Psoas muscle (tissue), 8 donors: Measurements from ENCODE around the gene ITPR2. TPM values are rescaled to one million over a fixed set of nuclear protein-coding genes. Genes with fewer than 3 reads are reported as not detected.
"Not testable (repeated sequence)": the region's sequence is repeated elsewhere in the genome, so short reads cannot be mapped to it uniquely, and the experiment has no call there.

Experiments used
- ATAC-seq, 4 donors: fragments of 200-7000 bp; cut with Tn5 transposase; one replicate each; pipeline ENCODE4 v1.9.1; 2020; ENCODE audit warnings: moderate library complexity in 3 of 4, mild to moderate bottlenecking in 2 of 4
- DNase-seq, 2 donors: peaks; one replicate each; pipeline ENCODE4 v3.0.0-alpha.2; 2020
- H3K27ac ChIP-seq: fragments of 200-600 bp; one replicate; pipeline ENCODE4 v1.8.0; 2022
- H3K27me3 ChIP-seq, 3 donors: fragments of 200-600 bp in 1 of 3; one replicate each; pipeline versions ENCODE4 v1.6.1 to v1.8.0; 2013 to 2022; ENCODE audit warnings: low read length in 2 of 3, mild to moderate bottlenecking in 2 of 3, moderate library complexity in 1 of 3; ENCODE audit not compliant: insufficient read depth in 3 of 3
- H3K36me3 ChIP-seq, 2 donors: fragments of 200-600 bp in 1 of 2; one replicate each; pipeline versions ENCODE4 v1.6.1 to v1.8.0; 2013 to 2022; ENCODE audit warnings: low read depth in 1 of 2, mild to moderate bottlenecking in 1 of 2, moderate library complexity in 1 of 2; ENCODE audit not compliant: insufficient read depth in 1 of 2
- H3K4me1 ChIP-seq: fragments of 200-600 bp; one replicate; pipeline ENCODE4 v1.8.0; 2022
- H3K4me3 ChIP-seq: fragments of 200-600 bp; one replicate; pipeline ENCODE4 v1.8.0; 2022; ENCODE audit warnings: mild to moderate bottlenecking
- H3K9me3 ChIP-seq: fragments of 200-600 bp; one replicate; pipeline ENCODE4 v1.8.0; 2022
- WGBS, 3 donors: extraction: QIAGEN DNeasy Blood & Tissue Kit; methylation state at CpG; one replicate each; pipeline versions ENCODE4 v1.1.6 to v1.1.7; 2013; 5-methylcytosine and 5-hydroxymethylcytosine counted together
- intact Hi-C, 2 donors: fragments of 100-400 bp; cut with DNase I; formaldehyde crosslinking; loops; one replicate each; pipeline versions ENCODE4 v1.11.0 to v1.14.2; 2022
- polyA plus RNA-seq, 3 donors: library from polyadenylated mRNA; stranded (reverse); fragments of 200-250 nt; gene quantifications; one replicate each; pipeline ENCODE4 v1.2.3, GENCODE V29; 2013
- total RNA-seq, 4 donors: library from RNA; stranded (reverse); fragmentation: NEBNext Ultra II Directional in 2 of 4; extraction: Animal tissue kit (Norgen Biotek cat#: 25700) in 2 of 4; gene quantifications; one replicate each; pipeline versions ENCODE4 v1.2.1 to v1.2.4, GENCODE V29; 2021 to 2023
- TF ChIP-seq, protein P1 (sequence below): fragments of 200-600 bp; IDR thresholded peaks from one replicate; pipeline ENCODE4 v1.8.0; 2022; ENCODE audit warnings: antibody characterized with exemption
- donor health status: healthy with polysubstance abuse.
- donor health status: DM: no; HTN: no; CAD: no; lungs with moderate emphysema.
- donor health status: Bipolar disorder and iron deficiency.
- donor health status: healthy.
- donor health status: DM: yes; HTN: yes; CAD: no.
- donor health status: DM: no; HTN: no; CAD: no.
- donor health status: DM: no; HTN: no; CAD: no.
- donor health status: DM: yes; HTN: yes; CAD: no.

ITPR2 gene
- total and polyA plus RNA-seq, 7 donors: 0.86 to 10.3 (median 6.1) TPM

DNA sequence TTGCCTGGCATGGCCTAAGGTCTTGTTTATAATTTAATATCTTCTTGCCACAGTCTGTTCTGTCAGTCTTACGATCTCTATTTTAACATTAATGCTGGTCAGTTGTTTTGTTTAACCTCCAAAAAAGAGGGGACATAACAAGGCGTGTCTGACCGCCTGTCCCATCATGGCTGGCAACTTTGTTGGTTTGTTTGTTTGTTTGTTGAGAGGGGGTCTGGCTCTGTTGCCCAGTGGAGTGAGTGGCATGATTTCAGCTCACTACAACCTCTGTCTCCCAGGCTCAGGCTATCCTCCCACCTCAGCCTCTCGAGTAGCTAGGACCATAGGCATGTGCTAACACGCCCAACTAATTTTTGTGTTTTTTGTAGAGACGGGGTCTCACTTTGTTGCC is 36.1 kb upstream of the ITPR2 start:
- WGBS, 3 donors: 91 to 97% (median 97%) methylated on average over 6 of the region's 6 CpGs
- peaks cover 8% of the 10 kb centered on the region for H3K4me1 ChIP-seq
- H3K9me3 ChIP-seq: no peaks in the 10 kb centered on the region
- no peak for ATAC-seq
- no peaks in the 10 kb centered on the region for H3K36me3 ChIP-seq
- intact Hi-C loops: no loop called here
- H3K27me3 ChIP-seq: no peaks in the 10 kb centered on the region
- TF ChIP-seq, protein P1, sequence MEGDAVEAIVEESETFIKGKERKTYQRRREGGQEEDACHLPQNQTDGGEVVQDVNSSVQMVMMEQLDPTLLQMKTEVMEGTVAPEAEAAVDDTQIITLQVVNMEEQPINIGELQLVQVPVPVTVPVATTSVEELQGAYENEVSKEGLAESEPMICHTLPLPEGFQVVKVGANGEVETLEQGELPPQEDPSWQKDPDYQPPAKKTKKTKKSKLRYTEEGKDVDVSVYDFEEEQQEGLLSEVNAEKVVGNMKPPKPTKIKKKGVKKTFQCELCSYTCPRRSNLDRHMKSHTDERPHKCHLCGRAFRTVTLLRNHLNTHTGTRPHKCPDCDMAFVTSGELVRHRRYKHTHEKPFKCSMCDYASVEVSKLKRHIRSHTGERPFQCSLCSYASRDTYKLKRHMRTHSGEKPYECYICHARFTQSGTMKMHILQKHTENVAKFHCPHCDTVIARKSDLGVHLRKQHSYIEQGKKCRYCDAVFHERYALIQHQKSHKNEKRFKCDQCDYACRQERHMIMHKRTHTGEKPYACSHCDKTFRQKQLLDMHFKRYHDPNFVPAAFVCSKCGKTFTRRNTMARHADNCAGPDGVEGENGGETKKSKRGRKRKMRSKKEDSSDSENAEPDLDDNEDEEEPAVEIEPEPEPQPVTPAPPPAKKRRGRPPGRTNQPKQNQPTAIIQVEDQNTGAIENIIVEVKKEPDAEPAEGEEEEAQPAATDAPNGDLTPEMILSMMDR: no peak
- no peak for DNase-seq
- H3K27ac ChIP-seq: no peak overlapping the region
- no peak overlapping the region for H3K4me3 ChIP-seq

DNA sequence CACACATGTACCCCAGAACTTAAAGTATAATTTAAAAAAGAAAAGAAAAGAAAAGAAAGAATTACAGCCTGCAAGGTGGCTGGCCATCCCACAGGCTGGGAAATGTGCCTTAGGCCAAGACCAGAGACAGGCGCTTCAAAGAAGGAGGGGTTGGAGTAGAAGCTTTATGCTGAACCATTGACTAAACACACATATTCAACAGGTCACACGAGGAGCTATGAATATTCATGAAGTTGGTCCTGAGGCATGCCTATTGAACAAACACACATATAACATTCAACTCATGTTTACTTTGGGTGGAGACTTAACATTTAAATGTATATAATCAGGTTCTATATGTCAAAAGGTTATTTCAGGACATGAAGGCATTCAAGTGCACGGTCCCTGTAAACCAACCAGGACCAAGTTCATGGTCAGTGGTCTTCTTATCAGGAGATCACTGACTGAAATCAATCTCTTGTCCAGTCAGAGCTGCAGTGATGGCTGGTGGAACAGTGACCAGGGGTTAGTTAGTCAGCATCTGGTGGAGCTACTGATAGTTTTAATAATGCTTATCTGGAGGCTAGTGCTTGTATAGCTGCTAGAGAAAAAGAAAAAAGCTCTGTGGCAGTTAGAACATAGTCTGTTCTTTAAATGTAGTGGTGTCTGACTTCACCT is 35.6 kb upstream of the ITPR2 start:
- Histone ChIP-seq H3K27me3 (no peaks in the 10 kb centered on the region), H3K4me1 (peaks cover 8% of the 10 kb centered on the region), H3K36me3 (no peaks in the 10 kb centered on the region), H3K27ac (no peak overlapping the region), H3K4me3 (no peak overlapping the region), H3K9me3 (no peaks in the 10 kb centered on the region)
- ATAC-seq (no peak), DNase-seq (no peak)
- TF ChIP-seq, protein P1: no peak
- 86 to 94% (median 93%) methylated on average over 3 of the region's 3 CpGs for WGBS, 3 donors
- intact Hi-C loops: no loop called here

DNA sequence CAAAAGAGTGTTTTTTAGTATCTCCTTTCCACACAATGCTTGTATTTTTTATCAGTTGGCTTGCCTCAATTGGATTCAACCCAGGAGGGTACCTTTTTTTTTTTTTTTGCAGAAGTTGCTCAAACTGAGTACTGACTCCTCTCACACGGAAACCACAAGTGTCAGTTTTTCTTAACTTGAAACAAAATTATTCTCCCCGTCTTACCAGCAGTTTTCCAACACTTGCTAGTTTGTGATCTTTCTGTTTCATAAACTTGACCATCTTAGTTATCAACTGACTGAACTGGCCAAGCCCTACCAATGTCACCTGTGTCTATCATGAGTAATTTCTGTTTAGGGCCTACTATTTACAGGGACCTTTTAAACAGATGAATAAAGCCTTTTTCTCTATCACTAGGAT is 34.1 kb upstream of the ITPR2 start:
- H3K4me1 ChIP-seq: peaks cover 8% of the 10 kb centered on the region
- no peak overlapping the region for H3K4me3 ChIP-seq
- ATAC-seq (no peak), DNase-seq (no peak)
- no peaks in the 10 kb centered on the region for H3K36me3 ChIP-seq
- H3K9me3 ChIP-seq: no peaks in the 10 kb centered on the region
- TF ChIP-seq, protein P1: no peak
- H3K27ac ChIP-seq: no peak overlapping the region
- WGBS, 3 donors: 89 to 95% (median 90%) methylated on average over 2 of the region's 2 CpGs
- intact Hi-C loops: no loop called here
- H3K27me3 ChIP-seq: no peaks in the 10 kb centered on the region

DNA sequence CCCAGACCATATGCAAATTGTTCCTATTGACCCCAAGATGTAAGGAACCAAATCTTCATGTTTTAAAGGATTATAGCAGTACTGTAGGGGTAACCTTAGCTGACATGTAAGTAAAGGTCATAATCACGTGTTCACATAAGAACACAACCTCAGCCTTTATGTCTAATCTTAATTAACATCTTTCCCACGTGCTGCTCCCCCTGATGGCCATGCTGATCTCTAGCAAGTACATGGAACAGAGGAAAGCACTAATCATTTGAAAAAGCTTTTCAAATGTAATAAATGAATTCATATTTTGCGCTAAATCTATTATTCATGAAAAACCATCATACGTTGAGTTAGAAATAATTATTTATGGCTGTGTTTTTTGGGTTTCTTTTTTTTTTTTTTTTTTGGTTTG is 30.5 kb upstream of the ITPR2 start:
- ATAC-seq (no peak), DNase-seq (no peak)
- TF ChIP-seq, protein P1: no peak
- H3K27me3 ChIP-seq: no peaks in the 10 kb centered on the region
- no peaks in the 10 kb centered on the region for H3K4me1 ChIP-seq
- WGBS, 3 donors: 56 to 64% (median 61%) methylated on average over 4 of the region's 4 CpGs
- no peak overlapping the region for H3K27ac ChIP-seq
- no peaks in the 10 kb centered on the region for H3K9me3 ChIP-seq
- H3K4me3 ChIP-seq: no peak overlapping the region
- intact Hi-C loops: no loop called here
- no peaks in the 10 kb centered on the region for H3K36me3 ChIP-seq

DNA sequence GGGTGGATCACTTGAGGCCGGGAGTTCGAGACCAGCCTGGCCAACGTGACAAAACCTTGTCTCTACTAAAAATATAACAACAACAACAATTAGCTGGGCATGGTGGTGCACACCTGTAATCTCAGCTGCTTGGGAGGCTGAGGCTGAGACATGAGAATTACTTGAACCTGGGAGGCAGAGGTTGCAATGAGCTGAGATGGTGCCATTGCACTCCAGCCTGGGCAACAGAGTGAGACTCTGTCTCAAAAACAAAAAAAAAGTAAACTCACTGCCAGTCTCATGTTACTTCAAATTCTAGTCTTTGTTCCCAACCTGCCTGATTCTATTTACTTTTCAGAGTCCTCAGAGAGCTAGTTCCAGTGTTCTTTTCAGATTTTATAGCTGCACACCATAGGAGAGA is 29.8 kb upstream of the ITPR2 start:
- H3K4me1 ChIP-seq, H3K4me3 ChIP-seq, H3K36me3 ChIP-seq, ATAC-seq, H3K27me3 ChIP-seq, intact Hi-C loops, H3K27ac ChIP-seq, DNase-seq, H3K9me3 ChIP-seq: not testable (repeated sequence)
- 91 to 99% (median 97%) methylated on average over 3 of the region's 3 CpGs for WGBS, 3 donors
